HCT116 (cell line): Measurements from ENCODE around the gene PLEK. TPM values are rescaled to one million over a fixed set of nuclear protein-coding genes. Genes with fewer than 3 reads are reported as not detected.

Experiments used
- ATAC-seq: fragments of 200-7000 bp; cut with Tn5 transposase; 2 replicates; pipeline ENCODE4 v1.9.1; 2020; ENCODE audit warnings: mild to moderate bottlenecking, moderate library complexity
- BruUV-seq: library from RNA; stranded (reverse); fragments of 400-500 nt; replicated peaks from 2 replicates; lab custom pipeline; 2021; lab: Mats Ljungman, UMichigan
- CTCF ChIA-PET: fragments of 300-600 bp; sonication (Branson Sonifier 250); formaldehyde crosslinking; loops from one replicate; lab custom pipeline; 2021; ENCODE audit warnings: antibody characterized with exemption; lab: Charles Lee
- POLR2A ChIA-PET: fragments of 300-600, 350-600 bp; sonication (Branson Sonifier 250); formaldehyde crosslinking; loops from one replicate; lab custom pipeline; 2021; ENCODE audit warnings: antibody characterized with exemption; lab: Charles Lee
- RAD21 ChIA-PET, 2 experiments: fragments of 300-600 bp; sonication (Branson Sonifier 250); formaldehyde crosslinking; loops; one replicate each; lab custom pipeline; 2023; ENCODE audit warnings: low total read pairs in 2 of 2; ENCODE audit not compliant: uncharacterized antibody in 2 of 2, unreplicated experiment in 2 of 2, low non-redundant PET in 1 of 2; lab: Charles Lee
- DNase-seq: peaks from one replicate; pipeline ENCODE4 v3.0.0-alpha.2; 2010; ENCODE audit warnings: low read depth, low spot score
- H2AFZ ChIP-seq: fragments of 200-600 bp; shearing (Covaris generic), sonication (generic); 2 replicates; pipeline ENCODE4 v1.6.1; 2017; ENCODE audit warnings: low read depth, mixed run types, mixed read lengths, antibody characterized with exemption, low read length; ENCODE audit not compliant: poor library complexity, severe bottlenecking
- H3K27ac ChIP-seq: 2 replicates; pipeline ENCODE4 v1.5.1; 2012; ENCODE audit warnings: low read depth, low read length
- H3K27me3 ChIP-seq: fragments of 200-600 bp; sonication (generic); 2 replicates; pipeline ENCODE4 v1.6.1; 2016; ENCODE audit warnings: mixed run types, low read length, mixed read lengths; ENCODE audit not compliant: insufficient read depth
- H3K36me3 ChIP-seq, 2 experiments: fragments of 200-500 bp in 1 of 2; fragments of 200-600 bp in 1 of 2; sonication (Bioruptor generic) in 1 of 2; sonication (generic) in 1 of 2; 2 replicates each; pipeline versions ENCODE4 v1.5.1 to v1.6.1; 2014 to 2016; ENCODE audit warnings: low read length in 2 of 2, inconsistent platforms in 1 of 2, mixed read lengths in 1 of 2, mixed run types in 1 of 2; ENCODE audit not compliant: insufficient read depth in 2 of 2, control insufficient read depth in 1 of 2
- H3K4me1 ChIP-seq, 2 experiments: fragments of 200-600 bp in 1 of 2; sonication (generic) in 1 of 2; 2 replicates each; pipeline versions ENCODE4 v1.5.1 to v1.6.1; 2012 to 2017; ENCODE audit warnings: low read length in 2 of 2, inconsistent platforms in 1 of 2, mild to moderate bottlenecking in 1 of 2, mixed read lengths in 1 of 2, mixed run types in 1 of 2, moderate library complexity in 1 of 2; ENCODE audit not compliant: insufficient read depth in 2 of 2, control insufficient read depth in 1 of 2
- H3K4me2 ChIP-seq: fragments of 200-600 bp; sonication (generic); 2 replicates; pipeline ENCODE4 v1.6.1; 2017; ENCODE audit warnings: mixed run types, low read length, mixed read lengths
- H3K4me3 ChIP-seq, 2 experiments: fragments of 200-600 bp in 1 of 2; sonication (generic) in 1 of 2; replicated peaks in 1 of 2; 2 replicates each; pipeline ENCODE4 v1.5.1; 2011 to 2016; ENCODE audit warnings: low read length in 2 of 2, control low read depth in 1 of 2, low read depth in 1 of 2, mild to moderate bottlenecking in 1 of 2, mixed read lengths in 1 of 2, mixed run types in 1 of 2
- H3K79me2 ChIP-seq: fragments of 200-600 bp; sonication (generic); 2 replicates; pipeline ENCODE4 v1.6.1; 2017; ENCODE audit warnings: mild to moderate bottlenecking, mixed run types, low read length, moderate library complexity, mixed read lengths; ENCODE audit not compliant: insufficient read depth
- H3K9ac ChIP-seq: fragments of 200-600 bp; sonication (generic); 2 replicates; pipeline ENCODE4 v1.6.1; 2016; ENCODE audit warnings: low read length, mixed read lengths
- H3K9me2 ChIP-seq: fragments of 200-600 bp; sonication (generic), shearing (Covaris generic); 2 replicates; pipeline ENCODE4 v1.6.1; 2017; ENCODE audit warnings: mixed run types, mild to moderate bottlenecking, moderate library complexity; ENCODE audit not compliant: insufficient read depth
- H3K9me3 ChIP-seq, 2 experiments: fragments of 200-500 bp in 1 of 2; fragments of 200-600 bp in 1 of 2; sonication (Bioruptor generic) in 1 of 2; sonication (generic) in 1 of 2; 2 replicates each; pipeline ENCODE4 v1.6.1; 2014 to 2017; ENCODE audit warnings: low read length in 2 of 2, mixed read lengths in 2 of 2, inconsistent platforms in 1 of 2, low read depth in 1 of 2, mild to moderate bottlenecking in 1 of 2, mixed run types in 1 of 2, moderate library complexity in 1 of 2; ENCODE audit not compliant: control insufficient read depth in 1 of 2, insufficient read depth in 1 of 2
- H4K20me1 ChIP-seq: fragments of 200-600 bp; sonication (generic), shearing (Covaris generic); 2 replicates; pipeline ENCODE4 v1.6.1; 2017; ENCODE audit warnings: mixed run types, mild to moderate bottlenecking, moderate library complexity; ENCODE audit not compliant: insufficient read depth
- CBX3 ChIP-seq: IDR thresholded peaks from 2 replicates; pipeline ENCODE4 v1.6.1; 2012; ENCODE audit warnings: low read depth
- CEBPB ChIP-seq: IDR thresholded peaks from 2 replicates; pipeline ENCODE4 v1.6.1; 2012; ENCODE audit warnings: low read depth
- CTCF ChIP-seq, 3 experiments: fragments of 200-600 bp in 1 of 3; sonication (generic) in 1 of 3; IDR thresholded peaks in 2 of 3; conservative IDR thresholded peaks in 1 of 3; 2 replicates each; pipeline ENCODE4 v1.5.1; 2012 to 2017; ENCODE audit warnings: low read depth in 2 of 3, low read length in 2 of 3, antibody characterized with exemption in 1 of 3, borderline replicate concordance in 1 of 3, control low read depth in 1 of 3, mild to moderate bottlenecking in 1 of 3, mixed read lengths in 1 of 3, mixed run types in 1 of 3, moderate library complexity in 1 of 3; ENCODE audit not compliant: insufficient read depth in 1 of 3
- EGR1 ChIP-seq: IDR thresholded peaks from 2 replicates; pipeline ENCODE4 v1.6.1; 2012; ENCODE audit warnings: low read depth
- EZH2 ChIP-seq: fragments of 200-600 bp; sonication (generic); IDR thresholded peaks from 2 replicates; pipeline ENCODE4 v1.6.1; 2017; ENCODE audit warnings: antibody characterized with exemption, mixed run types
- EZH2phosphoT487 ChIP-seq: fragments of 200-600 bp; IDR thresholded peaks from 2 replicates; pipeline ENCODE4 v1.6.1; 2018; ENCODE audit warnings: antibody characterized with exemption, borderline replicate concordance
- FOSL1 ChIP-seq: IDR thresholded peaks from 2 replicates; pipeline ENCODE4 v1.6.1; 2012; ENCODE audit warnings: low read depth
- JUND ChIP-seq: IDR thresholded peaks from 2 replicates; pipeline ENCODE4 v1.6.1; 2012
- POLR2A ChIP-seq: IDR thresholded peaks from 2 replicates; pipeline ENCODE4 v1.7.0; 2011; ENCODE audit warnings: borderline replicate concordance; ENCODE audit not compliant: insufficient read depth, insufficient read length; ENCODE audit errors: extremely low read depth
- POLR2AphosphoS5 ChIP-seq: IDR thresholded peaks from 2 replicates; pipeline ENCODE4 v1.6.1; 2011; ENCODE audit warnings: mild to moderate bottlenecking, low read depth, low read length, moderate library complexity
- RAD21 ChIP-seq: IDR thresholded peaks from 2 replicates; pipeline ENCODE4 v1.6.1; 2012; ENCODE audit warnings: low read depth, mild to moderate bottlenecking
- REST ChIP-seq: IDR thresholded peaks from 2 replicates; pipeline ENCODE4 v1.6.1; 2012; ENCODE audit warnings: low read depth
- SP1 ChIP-seq: IDR thresholded peaks from 2 replicates; pipeline ENCODE4 v1.6.1; 2012; ENCODE audit warnings: low read depth
- ZBTB33 ChIP-seq: IDR thresholded peaks from 2 replicates; pipeline ENCODE4 v1.6.1; 2011; ENCODE audit warnings: mild to moderate bottlenecking, low read length, moderate library complexity; ENCODE audit not compliant: insufficient replicate concordance; ENCODE audit errors: extremely low read depth
- ZFX ChIP-seq: fragments of 450-650 bp; IDR thresholded peaks from 2 replicates; pipeline ENCODE4 v1.6.1; 2017
- ZNF274 ChIP-seq: fragments of 200-500 bp; sonication (Bioruptor generic); IDR thresholded peaks from 2 replicates; pipeline ENCODE4 v1.6.1; 2014; ENCODE audit warnings: mild to moderate bottlenecking, low read depth, low read length, inconsistent platforms
- intact Hi-C: fragments of 100-400 bp; cut with micrococcal nuclease; formaldehyde crosslinking; loops from 2 replicates; pipeline ENCODE4 v1.10.0; 2022
- total RNA-seq: library from RNA; stranded (reverse); gene quantifications from one replicate; pipeline ENCODE4 v1.2.1, GENCODE V29; 2021; ENCODE audit not compliant: unreplicated experiment

Gene PLEK
- total RNA-seq, 1 experiment from 2014 or later, result 0.22 TPM

- ATAC-seq (no peak), DNase-seq (no peak)
- ChIA-PET CTCF (no interaction called here), POLR2A (no interaction called here), RAD21 (no interaction called here)
- Histone ChIP-seq H3K36me3 (no peaks in the 10 kb centered on the region), H3K9ac (no peak overlapping the region), H3K4me3 (no peak overlapping the region), H3K4me1 (no peaks in the 10 kb centered on the region), H2AFZ (no peak overlapping the region), H3K9me3 (no peaks in the 10 kb centered on the region), H3K9me2 (no peaks in the 10 kb centered on the region), H3K27me3 (peaks cover 7% of the 10 kb centered on the region; the same call in 1 of the 2 replicates), H3K79me2 (no peaks in the 10 kb centered on the region), H3K4me2 (no peak overlapping the region), H4K20me1 (no peaks in the 10 kb centered on the region), H3K27ac (no peak overlapping the region)
- TF ChIP-seq EGR1, result no peak
- TF ChIP-seq ZFX, result no peak
- no peak for TF ChIP-seq REST
- no peak for TF ChIP-seq CEBPB
- TF ChIP-seq SP1, result no peak
- TF ChIP-seq EZH2, result no peak
- no peak for TF ChIP-seq POLR2A
- no peak for TF ChIP-seq EZH2phosphoT487
- no peak for TF ChIP-seq ZBTB33
- no peak for TF ChIP-seq CBX3
- no peak for TF ChIP-seq CTCF (IDR thresholded peaks at IDR 0.05 in 2 of 3, conservative IDR thresholded peaks at IDR 0.05 in 1 of 3; ENCODE audit: borderline replicate concordance in 1 of 3, insufficient read depth in 1 of 3, low read depth in 2 of 3, low read length in 2 of 3)
- TF ChIP-seq JUND, result no peak
- TF ChIP-seq POLR2AphosphoS5, result no peak
- TF ChIP-seq RAD21, result no peak
- TF ChIP-seq FOSL1, result no peak
- no peak for TF ChIP-seq ZNF274
- BruUV-seq, result no TSS peak
- intact Hi-C loops, result no loop called here
These were observed 38.1 kb downstream of the PLEK start for GRCh38 chr2:68403199-68403644.
